ENCODE data around the gene PDLIM4.

DNA sequence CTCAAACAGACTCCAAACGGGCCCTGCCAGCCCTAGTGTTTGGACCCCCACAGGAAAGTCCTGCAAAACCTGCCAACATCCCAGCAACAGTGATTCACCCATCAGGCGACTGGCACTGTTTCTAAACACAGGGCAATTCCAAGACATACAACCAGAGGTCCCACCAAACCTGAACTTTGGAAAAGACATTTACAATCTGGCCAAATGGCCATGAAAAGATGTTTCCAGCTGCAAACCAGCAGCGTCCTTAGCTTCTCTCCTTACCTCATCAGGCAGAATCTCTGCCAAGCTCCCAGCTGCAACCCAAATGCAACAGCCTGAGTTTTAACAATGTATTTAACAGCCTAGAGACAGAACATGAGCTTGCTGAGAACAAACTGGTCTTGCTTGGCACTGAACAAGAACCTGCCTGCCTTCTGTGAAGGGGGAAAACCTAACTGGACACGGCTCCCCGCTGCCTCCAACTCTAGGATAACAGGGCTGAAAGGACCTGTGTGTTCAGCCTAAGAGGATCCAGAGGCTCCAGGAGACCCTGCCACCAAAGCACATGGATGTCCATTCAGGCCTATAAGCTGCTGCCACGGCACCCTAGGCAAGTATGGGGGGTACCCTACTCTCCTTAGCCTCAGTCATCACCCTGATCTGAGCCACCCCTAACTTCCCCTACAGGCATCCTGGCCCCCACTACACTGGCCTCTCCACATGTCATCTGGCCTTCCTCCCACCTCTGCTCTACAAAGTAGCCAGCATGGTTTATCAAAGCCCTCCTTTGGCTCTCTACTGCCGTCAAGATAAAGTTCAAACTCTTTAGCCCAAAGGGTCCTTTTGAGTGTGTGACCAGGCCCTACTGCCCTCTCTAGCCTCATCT is 35.5 kb upstream of the PDLIM4 start:
- TF ChIP-seq, protein P1, sequence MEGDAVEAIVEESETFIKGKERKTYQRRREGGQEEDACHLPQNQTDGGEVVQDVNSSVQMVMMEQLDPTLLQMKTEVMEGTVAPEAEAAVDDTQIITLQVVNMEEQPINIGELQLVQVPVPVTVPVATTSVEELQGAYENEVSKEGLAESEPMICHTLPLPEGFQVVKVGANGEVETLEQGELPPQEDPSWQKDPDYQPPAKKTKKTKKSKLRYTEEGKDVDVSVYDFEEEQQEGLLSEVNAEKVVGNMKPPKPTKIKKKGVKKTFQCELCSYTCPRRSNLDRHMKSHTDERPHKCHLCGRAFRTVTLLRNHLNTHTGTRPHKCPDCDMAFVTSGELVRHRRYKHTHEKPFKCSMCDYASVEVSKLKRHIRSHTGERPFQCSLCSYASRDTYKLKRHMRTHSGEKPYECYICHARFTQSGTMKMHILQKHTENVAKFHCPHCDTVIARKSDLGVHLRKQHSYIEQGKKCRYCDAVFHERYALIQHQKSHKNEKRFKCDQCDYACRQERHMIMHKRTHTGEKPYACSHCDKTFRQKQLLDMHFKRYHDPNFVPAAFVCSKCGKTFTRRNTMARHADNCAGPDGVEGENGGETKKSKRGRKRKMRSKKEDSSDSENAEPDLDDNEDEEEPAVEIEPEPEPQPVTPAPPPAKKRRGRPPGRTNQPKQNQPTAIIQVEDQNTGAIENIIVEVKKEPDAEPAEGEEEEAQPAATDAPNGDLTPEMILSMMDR (conservative IDR thresholded peaks at IDR 0.05; ENCODE audit: low read length), result no peak
- no peak for TF ChIP-seq EZH2phosphoT487 (IDR thresholded peaks at IDR 0.05; ENCODE audit: borderline replicate concordance, low read depth, low read length)

Measured in OCI-LY7 (cell line).